Lung (tissue), 12 donors: ENCODE results near the gene TULP4. TPM values are rescaled to one million over a fixed set of nuclear protein-coding genes. Genes with fewer than 3 reads are reported as not detected.

Experiments
- ATAC-seq: fragments of 200-7000 bp; cut with Tn5 transposase; one replicate; pipeline ENCODE4 v1.9.1; 2020; ENCODE audit warnings: moderate number of reproducible peaks; ENCODE audit not compliant: insufficient read depth, low FRiP score
- DNase-seq, 3 donors: peaks; one replicate each; pipeline ENCODE4 v3.0.0-alpha.2; 2013 to 2017
- H3K27ac ChIP-seq, 2 donors: one replicate each; pipeline ENCODE4 v1.5.1; 2013; ENCODE audit warnings: mild to moderate bottlenecking in 2 of 2, moderate library complexity in 2 of 2, control low read depth in 1 of 2, inconsistent platforms in 1 of 2, low read depth in 1 of 2, low read length in 1 of 2
- H3K27me3 ChIP-seq, 3 donors: one replicate each; pipeline ENCODE4 v1.5.1; 2013; ENCODE audit warnings: low read length in 2 of 3; ENCODE audit not compliant: control insufficient read depth in 3 of 3, insufficient read depth in 3 of 3
- H3K36me3 ChIP-seq, 4 donors: one replicate each; pipeline ENCODE4 v1.5.1; 2013; ENCODE audit warnings: low read length in 4 of 4, mild to moderate bottlenecking in 1 of 4, moderate library complexity in 1 of 4; ENCODE audit not compliant: control insufficient read depth in 4 of 4, insufficient read depth in 4 of 4
- H3K4me1 ChIP-seq, 5 donors: one replicate each; pipeline ENCODE4 v1.5.1; 2013; ENCODE audit warnings: low read length in 5 of 5, mild to moderate bottlenecking in 2 of 5, moderate library complexity in 1 of 5; ENCODE audit not compliant: control insufficient read depth in 5 of 5, insufficient read depth in 5 of 5
- H3K4me3 ChIP-seq: one replicate; pipeline ENCODE4 v1.5.1; 2013; ENCODE audit warnings: mild to moderate bottlenecking, control low read depth, moderate library complexity
- H3K9ac ChIP-seq, 2 donors: one replicate each; pipeline ENCODE4 v1.5.1; 2013; ENCODE audit warnings: low read length in 2 of 2, control low read depth in 1 of 2; ENCODE audit not compliant: insufficient read depth in 1 of 2
- H3K9me3 ChIP-seq, 4 donors: one replicate each; pipeline ENCODE4 v1.5.1; 2013; ENCODE audit warnings: low read length in 3 of 4, mild to moderate bottlenecking in 1 of 4, moderate library complexity in 1 of 4; ENCODE audit not compliant: control insufficient read depth in 4 of 4, insufficient read depth in 3 of 4
- CTCF ChIP-seq: IDR thresholded peaks from 2 replicates; pipeline ENCODE4 v1.5.1; 2012; ENCODE audit warnings: mild to moderate bottlenecking; ENCODE audit errors: control extremely low read depth, extremely low read depth
- WGBS, 2 donors: extraction: QIAGEN DNeasy Blood & Tissue Kit; methylation state at CpG; one replicate each; pipeline ENCODE4 v1.1.7; 2013; 5-methylcytosine and 5-hydroxymethylcytosine counted together
- polyA plus RNA-seq, 2 donors: library from polyadenylated mRNA; stranded (reverse); fragments of 200-250 nt; gene quantifications; one replicate each; pipeline ENCODE4 v1.2.1, GENCODE V29; 2013
- total RNA-seq, 2 donors: library from RNA; depleted of rRNA in 1 of 2; stranded (reverse); fragments of >200 nt in 1 of 2; gene quantifications; one replicate each; pipeline ENCODE4 v1.2.1, GENCODE V29; 2014 to 2021
- donor health status: control.
- donor health status: control.
- donor health status: Bipolar disorder and iron deficiency.
- donor health status: healthy.
- donor health status: DM: yes; HTN: yes; CAD: no.

Gene TULP4
- total and polyA plus RNA-seq, 4 donors: 4.5 to 147 (median 39.2) TPM

DNA sequence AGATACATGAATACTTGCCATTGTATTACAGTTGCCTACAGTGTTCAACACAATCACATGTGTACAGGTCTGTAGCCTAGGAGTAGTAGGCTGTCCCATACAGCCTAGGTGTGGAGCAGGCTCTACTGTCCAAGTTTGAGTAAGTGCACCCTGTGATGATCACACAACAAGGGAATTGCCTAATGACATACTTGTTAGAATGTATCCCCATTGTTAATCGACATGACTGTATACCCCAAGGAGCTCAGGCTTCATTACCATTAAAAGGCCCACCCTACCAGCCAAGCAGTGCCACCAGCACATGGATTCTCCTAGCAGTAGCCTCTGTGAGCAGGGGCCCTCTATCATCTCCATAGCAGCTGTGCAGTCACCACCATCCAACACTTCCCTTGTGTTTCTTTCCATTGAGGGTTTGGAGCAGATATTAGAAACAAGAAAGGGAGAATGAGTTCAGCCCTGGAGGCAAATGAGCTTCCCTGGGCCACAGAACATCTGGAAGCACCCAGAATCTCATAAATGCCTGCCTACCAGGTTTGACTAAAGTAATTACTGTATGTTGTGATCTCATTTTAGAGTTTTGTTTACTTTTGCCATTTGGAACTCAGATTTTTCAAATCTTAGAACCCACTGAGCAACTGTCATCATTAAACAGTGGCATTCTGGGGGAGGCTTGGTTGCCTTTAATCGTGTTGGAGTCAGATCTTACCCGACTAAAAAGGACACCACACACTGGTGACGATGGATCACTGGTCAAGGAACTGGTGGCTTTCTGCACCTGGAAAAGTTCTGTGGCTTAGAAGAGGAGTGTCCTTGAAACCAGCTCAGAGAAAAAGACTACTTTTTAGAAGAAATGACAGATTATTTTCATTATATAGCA, 104.9 kb downstream of the TULP4 start:
- H3K9ac ChIP-seq: no peak overlapping the region
- H3K4me3 ChIP-seq: no peak overlapping the region
- ATAC-seq: no peak
- H3K27ac ChIP-seq: no peak overlapping the region
- no peaks in the 10 kb centered on the region for H3K9me3 ChIP-seq
- no peaks in the 10 kb centered on the region for H3K27me3 ChIP-seq
- H3K36me3 ChIP-seq: peaks cover 6 to 9% (median 7%) of the 10 kb centered on the region in 4 donors
- H3K4me1 ChIP-seq: peaks cover 0 to 15% (median 1%) of the 10 kb centered on the region in 5 donors
- TF ChIP-seq CTCF: no peak
- no peak for DNase-seq
- 91 to 92% methylated on average over 4 of the region's 4 CpGs for WGBS, 2 donors

DNA sequence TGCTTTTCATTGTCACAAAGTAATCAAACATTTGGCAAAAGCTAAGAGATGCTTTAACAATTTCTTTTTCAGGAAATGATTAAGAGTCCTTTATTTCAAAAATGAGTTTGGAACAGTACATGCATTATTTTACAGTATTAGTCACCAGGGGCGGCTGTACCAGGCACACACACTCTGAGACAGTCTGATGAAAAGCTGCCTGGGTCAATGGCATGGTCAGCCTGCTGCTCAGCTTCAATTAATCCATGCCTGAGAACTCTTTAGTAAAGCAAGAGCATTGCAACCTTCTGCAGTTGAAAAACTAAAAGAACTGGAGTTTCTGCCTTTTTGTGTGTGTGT, 105.5 kb downstream of the TULP4 start:
- ATAC-seq (no peak), DNase-seq (no peak)
- peaks cover 0 to 15% (median 1%) of the 10 kb centered on the region in 5 donors for H3K4me1 ChIP-seq
- no peak overlapping the region for H3K4me3 ChIP-seq
- peaks cover 6 to 9% (median 7%) of the 10 kb centered on the region in 4 donors for H3K36me3 ChIP-seq
- no peak overlapping the region for H3K27ac ChIP-seq
- H3K27me3 ChIP-seq: no peaks in the 10 kb centered on the region
- 80 to 86% methylated on average over 1 of the region's 1 CpG for WGBS, 2 donors
- no peak overlapping the region for H3K9ac ChIP-seq
- H3K9me3 ChIP-seq: no peaks in the 10 kb centered on the region
- TF ChIP-seq CTCF: no peak

DNA sequence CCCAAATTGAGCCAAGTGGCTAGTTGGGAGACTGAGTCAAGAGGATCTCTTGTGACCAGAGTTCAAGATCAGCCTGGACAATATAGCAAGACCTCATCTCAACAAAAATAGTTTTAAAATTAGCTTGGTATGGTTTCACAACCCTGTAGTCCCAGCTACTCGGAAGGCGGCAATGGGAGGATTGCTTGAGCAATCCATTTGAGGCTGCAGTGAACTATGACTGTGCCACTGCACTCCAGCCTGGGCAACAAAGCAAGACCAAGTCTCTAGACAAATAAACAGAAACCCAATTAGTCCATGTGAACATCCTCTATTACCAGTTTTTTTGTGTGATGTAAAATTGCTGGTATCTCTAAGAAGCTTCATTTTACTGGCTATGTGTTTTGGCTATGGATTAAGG, 106.2 kb downstream of the TULP4 start:
- H3K9ac ChIP-seq: no peak overlapping the region
- H3K4me1 ChIP-seq: peaks cover 0 to 15% (median 1%) of the 10 kb centered on the region in 5 donors
- no peaks in the 10 kb centered on the region for H3K27me3 ChIP-seq
- no peak for TF ChIP-seq CTCF
- no peak overlapping the region for H3K4me3 ChIP-seq
- H3K36me3 ChIP-seq: peaks cover 4 to 7% (median 7%) of the 10 kb centered on the region in 4 donors
- ATAC-seq (no peak), DNase-seq (no peak)
- H3K27ac ChIP-seq: no peak overlapping the region
- WGBS, 2 donors: 84 to 86% methylated on average over 2 of the region's 2 CpGs
- H3K9me3 ChIP-seq: no peaks in the 10 kb centered on the region
